CD14-positive monocyte (primary cell): Measurements from ENCODE around the gene BLOC1S6. TPM values are rescaled to one million over a fixed set of nuclear protein-coding genes. Genes with fewer than 3 reads are reported as not detected.
"Not testable (repeated sequence)": the region's sequence is repeated elsewhere in the genome, so short reads cannot be mapped to it uniquely, and the experiment has no call there.

Experiments
- DNase-seq, 3 donors: peaks; one replicate each; pipeline ENCODE4 v3.0.0-alpha.2; 2011 to 2022
- H2AFZ ChIP-seq: 2 replicates; pipeline ENCODE4 v1.6.0; 2012; ENCODE audit warnings: mild to moderate bottlenecking, low read depth, low read length, inconsistent platforms; ENCODE audit not compliant: insufficient read depth, poor library complexity, severe bottlenecking
- H3K27ac ChIP-seq, 2 donors: 1 replicate in 1 of 2; 2 replicates in 1 of 2; pipeline ENCODE4 v1.5.1; 2012 to 2013; ENCODE audit warnings: low read length in 2 of 2, control low read depth in 1 of 2, inconsistent platforms in 1 of 2, low read depth in 1 of 2, mild to moderate bottlenecking in 1 of 2
- H3K27me3 ChIP-seq, 2 donors: one replicate each; pipeline versions ENCODE4 v1.6.0 to v1.6.1; 2011 to 2013; ENCODE audit warnings: low read length in 2 of 2; ENCODE audit not compliant: control insufficient read depth in 2 of 2, insufficient read depth in 2 of 2
- H3K36me3 ChIP-seq, 2 donors: replicated peaks in 1 of 2; 1 replicate in 1 of 2; 2 replicates in 1 of 2; pipeline versions ENCODE4 v1.5.1 to v1.6.1; 2012 to 2013; ENCODE audit warnings: low read length in 2 of 2, control low read depth in 1 of 2, inconsistent platforms in 1 of 2, mild to moderate bottlenecking in 1 of 2; ENCODE audit not compliant: insufficient read depth in 2 of 2, control insufficient read depth in 1 of 2
- H3K4me1 ChIP-seq, 2 donors: 1 replicate in 1 of 2; 2 replicates in 1 of 2; pipeline versions ENCODE4 v1.5.1 to v1.6.1; 2012 to 2013; ENCODE audit warnings: low read length in 2 of 2, control low read depth in 1 of 2, inconsistent platforms in 1 of 2, mild to moderate bottlenecking in 1 of 2, moderate library complexity in 1 of 2; ENCODE audit not compliant: insufficient read depth in 2 of 2, control insufficient read depth in 1 of 2
- H3K4me2 ChIP-seq: replicated peaks from 2 replicates; pipeline ENCODE3; 2012; ENCODE audit warnings: low read length, moderate library complexity, mild to moderate bottlenecking; ENCODE audit not compliant: poor library complexity, severe bottlenecking; ENCODE audit errors: extremely low read depth
- H3K4me3 ChIP-seq, 3 experiments: fragments of 200-600 bp in 1 of 3; sonication (generic) in 1 of 3; replicated peaks in 1 of 3; 1 replicate in 2 of 3; 2 replicates in 1 of 3; pipeline ENCODE4 v1.5.1; 2011 to 2013; ENCODE audit warnings: low read length in 3 of 3, mild to moderate bottlenecking in 3 of 3, control low read depth in 2 of 3, low read depth in 2 of 3, inconsistent platforms in 1 of 3, moderate library complexity in 1 of 3
- H3K79me2 ChIP-seq: 2 replicates; pipeline ENCODE4 v1.6.0; 2012; ENCODE audit warnings: mild to moderate bottlenecking, control low read depth, inconsistent platforms, low read length, moderate library complexity; ENCODE audit not compliant: insufficient read depth
- H3K9ac ChIP-seq: 2 replicates; pipeline ENCODE4 v1.6.0; 2017; ENCODE audit warnings: low read length, mild to moderate bottlenecking; ENCODE audit not compliant: insufficient read depth, poor library complexity, severe bottlenecking
- H3K9me3 ChIP-seq, 2 donors: replicated peaks in 1 of 2; 1 replicate in 1 of 2; 2 replicates in 1 of 2; pipeline versions ENCODE4 v1.5.1 to v1.6.1; 2012 to 2013; ENCODE audit warnings: low read length in 2 of 2, control low read depth in 1 of 2; ENCODE audit not compliant: control insufficient read depth in 1 of 2, insufficient read depth in 1 of 2
- H4K20me1 ChIP-seq: 2 replicates; pipeline ENCODE4 v1.6.0; 2012; ENCODE audit warnings: mild to moderate bottlenecking, low read length, control low read depth, moderate library complexity; ENCODE audit not compliant: insufficient read depth
- H3K27ac Mint-ChIP-seq, 7 donors: one replicate each; pipeline ENCODE4 v1.8.0; 2020; ENCODE audit warnings: mild to moderate bottlenecking in 7 of 7, mixed read lengths in 7 of 7, moderate library complexity in 6 of 7, inconsistent platforms in 2 of 7
- H3K27me3 Mint-ChIP-seq, 3 donors: one replicate each; pipeline ENCODE4 v1.8.0; 2021 to 2022; ENCODE audit warnings: low read depth in 3 of 3, mild to moderate bottlenecking in 3 of 3, mixed read lengths in 3 of 3, moderate library complexity in 3 of 3, inconsistent platforms in 1 of 3
- H3K36me3 Mint-ChIP-seq, 2 donors: one replicate each; pipeline ENCODE4 v1.8.0; 2020; ENCODE audit warnings: mixed read lengths in 2 of 2, inconsistent platforms in 1 of 2, mild to moderate bottlenecking in 1 of 2
- H3K4me1 Mint-ChIP-seq: one replicate; pipeline ENCODE4 v1.8.0; 2020; ENCODE audit warnings: mild to moderate bottlenecking, mixed read lengths
- H3K4me3 Mint-ChIP-seq, 2 donors: one replicate each; pipeline ENCODE4 v1.8.0; 2020; ENCODE audit warnings: mild to moderate bottlenecking in 2 of 2, mixed read lengths in 2 of 2, moderate library complexity in 1 of 2
- H3K9me3 Mint-ChIP-seq, 7 donors: one replicate each; pipeline ENCODE4 v1.8.0; 2020 to 2022; ENCODE audit warnings: mixed read lengths in 7 of 7, mild to moderate bottlenecking in 6 of 7, moderate library complexity in 6 of 7, inconsistent platforms in 2 of 7
- CTCF ChIP-seq: fragments of 200-600 bp; IDR thresholded peaks from one replicate; pipeline ENCODE4 v1.8.0; 2022; ENCODE audit warnings: antibody characterized with exemption, mild to moderate bottlenecking
- WGBS: methylation state at CpG from one replicate; pipeline ENCODE4 v1.1.5; 2013; ENCODE audit warnings: missing lambda C conversion rate; ENCODE audit not compliant: insufficient coverage; 5-methylcytosine and 5-hydroxymethylcytosine counted together
- intact Hi-C, 2 donors: fragments of 100-400 bp; cut with micrococcal nuclease; formaldehyde crosslinking; loops; one replicate each; pipeline versions ENCODE4 v1.15.0 to v1.15.1; 2023
- polyA plus RNA-seq, 3 donors: library from polyadenylated mRNA; depleted of rRNA in 1 of 3; unstranded in 2 of 3; stranded (reverse) in 1 of 3; fragments of 300-500 nt in 2 of 3; fragments of >200 nt in 1 of 3; fragmentation: Illumina TruSeq in 2 of 3; gene quantifications; 1 replicate in 2 of 3; 2 replicates in 1 of 3; pipeline ENCODE4 v1.2.3, GENCODE V29; 2012 to 2021

The BLOC1S6 gene
- polyA plus RNA-seq, 3 donors = 16.8 to 54.9 (median 47.9) TPM

GRCh38 chr15:45647828-45648227 is 60.6 kb downstream of the BLOC1S6 start:
- Histone ChIP-seq H3K27ac (no peak overlapping the region), H3K4me3 (no peak overlapping the region), H4K20me1 (peaks cover 97% of the 10 kb centered on the region), H3K9ac (no peak overlapping the region), H2AFZ (no peak overlapping the region), H3K36me3 (peaks cover 2 to 18% of the 10 kb centered on the region in 2 donors), H3K4me1 (peaks cover 60 to 78% of the 10 kb centered on the region in 2 donors), H3K79me2 (peaks cover 100% of the 10 kb centered on the region), H3K27me3 (no peaks in the 10 kb centered on the region), H3K4me2 (no peak overlapping the region), H3K9me3 (peaks cover 0 to 2% of the 10 kb centered on the region in 2 donors)
- peaks cover 0 to 7% (median 4%) of the 10 kb centered on the region in 7 donors for H3K9me3 Mint-ChIP-seq
- intact Hi-C loops = no loop called here
- peaks cover 0 to 2% (median 0%) of the 10 kb centered on the region in 3 donors for H3K27me3 Mint-ChIP-seq
- no peak overlapping the region for H3K4me3 Mint-ChIP-seq
- no peak for TF ChIP-seq CTCF
- DNase-seq = no peak
- WGBS = 100% methylated on average over 5 of the region's 6 CpGs
- H3K36me3 Mint-ChIP-seq = peaks cover 8 to 29% of the 10 kb centered on the region in 2 donors
- H3K4me1 Mint-ChIP-seq = peaks cover 79% of the 10 kb centered on the region
- peak overlapping the region in 1 of 7 donors; percentile 25 for H3K27ac Mint-ChIP-seq

- Histone ChIP-seq H3K27me3 (no peaks in the 10 kb centered on the region), H3K4me1 (peaks cover 60 to 78% of the 10 kb centered on the region in 2 donors), H3K9me3 (peaks cover 0 to 2% of the 10 kb centered on the region in 2 donors), H3K4me2 (no peak overlapping the region), H3K27ac (peak overlapping the region in 1 of 2 donors; percentile 12), H4K20me1 (peaks cover 97% of the 10 kb centered on the region), H3K4me3 (no peak overlapping the region), H3K79me2 (peaks cover 100% of the 10 kb centered on the region), H3K9ac (no peak overlapping the region), H2AFZ (no peak overlapping the region), H3K36me3 (peaks cover 2 to 18% of the 10 kb centered on the region in 2 donors)
- no peak for DNase-seq
- peaks cover 8 to 31% of the 10 kb centered on the region in 2 donors for H3K36me3 Mint-ChIP-seq
- peak overlapping the region in 6 of 7 donors; percentile 8 to 74 (median 64) for H3K27ac Mint-ChIP-seq
- TF ChIP-seq CTCF = no peak
- peaks cover 0 to 2% (median 0%) of the 10 kb centered on the region in 3 donors for H3K27me3 Mint-ChIP-seq
- peaks cover 79% of the 10 kb centered on the region for H3K4me1 Mint-ChIP-seq
- 86% methylated on average over 1 of the region's 4 CpGs for WGBS
- H3K9me3 Mint-ChIP-seq = peaks cover 0 to 7% (median 4%) of the 10 kb centered on the region in 7 donors
- no peak overlapping the region for H3K4me3 Mint-ChIP-seq
- intact Hi-C loops = no loop called here
Observed at GRCh38 chr15:45648521-45649200, 61.5 kb downstream of the BLOC1S6 start.

GRCh38 chr15:45650007-45650406 is 62.8 kb downstream of the BLOC1S6 start:
- H3K9ac ChIP-seq, intact Hi-C loops, H3K4me3 ChIP-seq, H3K9me3 Mint-ChIP-seq, H3K9me3 ChIP-seq, H3K27me3 Mint-ChIP-seq, H3K4me2 ChIP-seq, H2AFZ ChIP-seq, H3K27me3 ChIP-seq: not testable (repeated sequence)
- Mint-ChIP-seq H3K27ac (peak overlapping the region; percentile 70 to 96 (median 82)), H3K36me3 (peaks cover 8 to 26% of the 10 kb centered on the region in 2 donors), H3K4me1 (peaks cover 79% of the 10 kb centered on the region), H3K4me3 (peak overlapping the region; percentile 63 to 68)
- Histone ChIP-seq H3K27ac (peak overlapping the region; percentile 11 to 71), H4K20me1 (peaks cover 99% of the 10 kb centered on the region), H3K36me3 (peaks cover 2 to 18% of the 10 kb centered on the region in 2 donors), H3K79me2 (peaks cover 100% of the 10 kb centered on the region), H3K4me1 (peaks cover 61 to 78% of the 10 kb centered on the region in 2 donors)
- 54% methylated on average over 11 of the region's 11 CpGs for WGBS
- DNase-seq = peak; percentile 33 to 75 (median 53)
